DND-41 (cell line): Measurements from ENCODE around the gene NTM.

Source experiments
- ATAC-seq: fragments of 200-7000 bp; cut with Tn5 transposase; 3 replicates; pipeline ENCODE4 v1.9.1; 2021; ENCODE audit warnings: low read depth; ENCODE audit not compliant: insufficient read depth
- DNase-seq: peaks from one replicate; pipeline ENCODE4 v3.0.0-alpha.2; 2020
- H2AFZ ChIP-seq: 2 replicates; pipeline ENCODE4 v1.6.0; 2012; ENCODE audit warnings: low read depth, low read length
- H3K27ac ChIP-seq: 2 replicates; pipeline ENCODE4 v1.5.1; 2012; ENCODE audit warnings: low read length, inconsistent platforms
- H3K27me3 ChIP-seq: fragments of 200-600 bp; sonication (generic); 2 replicates; pipeline ENCODE4 v1.6.0; 2012; ENCODE audit warnings: low read length, mild to moderate bottlenecking, inconsistent platforms; ENCODE audit not compliant: insufficient read depth, poor library complexity
- H3K36me3 ChIP-seq: 2 replicates; pipeline ENCODE4 v1.5.1; 2012; ENCODE audit warnings: low read length, inconsistent platforms; ENCODE audit not compliant: insufficient read depth
- H3K4me1 ChIP-seq: 2 replicates; pipeline ENCODE4 v1.5.1; 2012; ENCODE audit warnings: mild to moderate bottlenecking, low read length; ENCODE audit not compliant: insufficient read depth
- H3K4me2 ChIP-seq: 2 replicates; pipeline ENCODE4 v1.6.0; 2012; ENCODE audit warnings: mild to moderate bottlenecking, moderate library complexity, low read length, inconsistent platforms; ENCODE audit not compliant: insufficient read depth
- H3K4me3 ChIP-seq, 2 experiments: fragments of 200-600 bp in 1 of 2; shearing (Covaris generic) in 1 of 2; 2 replicates each; pipeline ENCODE4 v1.5.1; 2012 to 2016; ENCODE audit warnings: inconsistent platforms in 2 of 2, low read length in 2 of 2, mild to moderate bottlenecking in 2 of 2, low read depth in 1 of 2, moderate library complexity in 1 of 2
- H3K79me2 ChIP-seq: 2 replicates; pipeline ENCODE4 v1.6.0; 2012; ENCODE audit warnings: low read length, inconsistent platforms; ENCODE audit not compliant: insufficient read depth
- H3K9ac ChIP-seq: 2 replicates; pipeline ENCODE4 v1.6.0; 2012; ENCODE audit warnings: low read depth, mild to moderate bottlenecking, inconsistent platforms, low read length, moderate library complexity
- H3K9me3 ChIP-seq: 2 replicates; pipeline ENCODE4 v1.5.1; 2012; ENCODE audit warnings: low read length, moderate library complexity, mild to moderate bottlenecking, inconsistent platforms; ENCODE audit not compliant: insufficient read depth, severe bottlenecking
- H4K20me1 ChIP-seq: 2 replicates; pipeline ENCODE4 v1.6.0; 2012; ENCODE audit warnings: low read length; ENCODE audit not compliant: insufficient read depth
- CTCF ChIP-seq: IDR thresholded peaks from 2 replicates; pipeline ENCODE4 v1.5.1; 2012; ENCODE audit warnings: borderline replicate concordance, low read length, moderate library complexity, mild to moderate bottlenecking; ENCODE audit not compliant: poor library complexity, severe bottlenecking; ENCODE audit errors: extremely low read depth
- EZH2 ChIP-seq: IDR thresholded peaks from 3 replicates; pipeline ENCODE4 v1.6.1; 2012; ENCODE audit warnings: borderline replicate concordance, low read depth, mild to moderate bottlenecking, moderate library complexity, low read length, inconsistent platforms; ENCODE audit not compliant: severe bottlenecking

NTM gene

GRCh38 chr11:131404010-131404409, 33.6 kb downstream of the NTM start:
- TF ChIP-seq EZH2 (no peak), CTCF (no peak)
- no peak for ATAC-seq
- Histone ChIP-seq H3K4me2 (no peak overlapping the region), H3K36me3 (no peaks in the 10 kb centered on the region), H3K4me1 (no peaks in the 10 kb centered on the region), H4K20me1 (no peaks in the 10 kb centered on the region), H3K9ac (no peak overlapping the region), H3K27me3 (peaks cover 9% of the 10 kb centered on the region), H2AFZ (no peak overlapping the region), H3K4me3 (no peak overlapping the region), H3K9me3 (no peaks in the 10 kb centered on the region), H3K27ac (no peak overlapping the region), H3K79me2 (no peaks in the 10 kb centered on the region)
- DNase-seq, result no peak

- Histone ChIP-seq H3K27ac (no peak overlapping the region), H3K4me2 (no peak overlapping the region)
- DNase-seq, result peak; percentile 8
These were observed 37.7 kb downstream of the NTM start for GRCh38 chr11:131408025-131408640.

GRCh38 chr11:131409345-131409744, 38.9 kb downstream of the NTM start:
- Histone ChIP-seq H3K4me3 (no peak overlapping the region), H3K9ac (no peak overlapping the region), H3K27me3 (peaks cover under 1% of the 10 kb centered on the region), H3K4me2 (no peak overlapping the region), H3K36me3 (no peaks in the 10 kb centered on the region), H3K27ac (no peak overlapping the region), H4K20me1 (no peaks in the 10 kb centered on the region), H3K79me2 (no peaks in the 10 kb centered on the region), H3K9me3 (no peaks in the 10 kb centered on the region), H2AFZ (no peak overlapping the region), H3K4me1 (no peaks in the 10 kb centered on the region)
- ATAC-seq, result no peak
- no peak for TF ChIP-seq CTCF
- TF ChIP-seq EZH2, result no peak
- DNase-seq, result no peak

More at GRCh38 chr11:131408025-131408640, 37.7 kb downstream of the NTM start:
- no peaks in the 10 kb centered on the region for H3K79me2 ChIP-seq
- H3K9me3 ChIP-seq, result no peaks in the 10 kb centered on the region
- no peaks in the 10 kb centered on the region for H3K4me1 ChIP-seq
- no peak overlapping the region for H3K4me3 ChIP-seq
- H3K27me3 ChIP-seq, result peaks cover 6% of the 10 kb centered on the region
- H4K20me1 ChIP-seq, result no peaks in the 10 kb centered on the region
- no peak overlapping the region for H3K9ac ChIP-seq
- no peak overlapping the region for H2AFZ ChIP-seq
- no peaks in the 10 kb centered on the region for H3K36me3 ChIP-seq
- ATAC-seq, result peak; percentile 48; the same call in 2 of the 3 replicates
- peak; percentile 72 for TF ChIP-seq CTCF
- no peak for TF ChIP-seq EZH2

GRCh38 chr11:131411636-131412035, 41.2 kb downstream of the NTM start:
- Histone ChIP-seq H2AFZ (no peak overlapping the region), H3K36me3 (no peaks in the 10 kb centered on the region), H3K27me3 (peaks cover 4% of the 10 kb centered on the region), H3K9ac (no peak overlapping the region), H3K4me2 (no peak overlapping the region), H3K9me3 (no peaks in the 10 kb centered on the region), H3K4me3 (no peak overlapping the region), H3K79me2 (no peaks in the 10 kb centered on the region), H3K27ac (no peak overlapping the region), H4K20me1 (no peaks in the 10 kb centered on the region), H3K4me1 (no peaks in the 10 kb centered on the region)
- no peak for ATAC-seq
- DNase-seq, result no peak
- no peak for TF ChIP-seq CTCF
- TF ChIP-seq EZH2, result no peak
